HEK293 (cell line): ENCODE measurements around the gene GCK.

Source experiments
- CTCF ChIA-PET: fragments of 350-600 bp; formaldehyde crosslinking; extraction: SDS; loops from one replicate; lab custom pipeline; 2021; ENCODE audit warnings: antibody characterized with exemption; lab: Yijun Ruan, JAX
- POLR2A ChIA-PET: fragments of 300-600 bp; formaldehyde crosslinking; extraction: SDS; loops from one replicate; lab custom pipeline; 2020; ENCODE audit warnings: antibody characterized with exemption, inconsistent platforms; lab: Yijun Ruan, JAX
- H3K27ac ChIP-seq: fragments of 200-500 bp; sonication (Bioruptor generic); 2 replicates; pipeline ENCODE4 v1.5.1; 2014; ENCODE audit warnings: low read depth, low read length, control low read depth, inconsistent platforms; ENCODE audit errors: extremely low read depth
- H3K36me3 ChIP-seq, 2 experiments: fragments of 200-500 bp in 1 of 2; sonication (Bioruptor generic) in 1 of 2; 1 replicate in 1 of 2; 2 replicates in 1 of 2; pipeline ENCODE4 v1.5.1; 2014 to 2017; ENCODE audit warnings: inconsistent platforms in 2 of 2, low read length in 2 of 2; ENCODE audit not compliant: control insufficient read depth in 2 of 2, insufficient read depth in 1 of 2
- H3K4me1 ChIP-seq: fragments of 200-500 bp; sonication (Bioruptor generic); 2 replicates; pipeline ENCODE4 v1.5.1; 2014; ENCODE audit warnings: mild to moderate bottlenecking, low read length, inconsistent platforms; ENCODE audit not compliant: control insufficient read depth, insufficient read depth
- H3K4me3 ChIP-seq: 2 replicates; pipeline ENCODE4 v1.5.1; 2011; ENCODE audit warnings: low read depth, mild to moderate bottlenecking, control low read depth, low read length, moderate library complexity
- H3K9me3 ChIP-seq: fragments of 200-500 bp; sonication (Bioruptor generic); 2 replicates; pipeline ENCODE4 v1.5.1; 2014; ENCODE audit warnings: low read depth, low read length, inconsistent platforms; ENCODE audit not compliant: control insufficient read depth, insufficient read depth
- CTCF ChIP-seq: fragments of 450-650 bp; formaldehyde crosslinking; IDR thresholded peaks from 2 replicates; pipeline ENCODE4 v1.5.1; 2016; ENCODE audit warnings: missing biosample characterization, missing genetic modification characterization
- EGR2 ChIP-seq: fragments of 450-650 bp; formaldehyde crosslinking; IDR thresholded peaks from 2 replicates; pipeline ENCODE4 v1.5.1; 2016; ENCODE audit warnings: low read depth, missing biosample characterization, missing genetic modification characterization
- FEZF1 ChIP-seq: fragments of 450-650 bp; formaldehyde crosslinking; IDR thresholded peaks from 2 replicates; pipeline ENCODE4 v1.5.1; 2016; ENCODE audit warnings: missing biosample characterization, missing genetic modification characterization
- ZFHX2 ChIP-seq: fragments of 450-650 bp; formaldehyde crosslinking; conservative IDR thresholded peaks from 2 replicates; pipeline ENCODE4 v1.5.1; 2016; ENCODE audit warnings: missing biosample characterization, missing genetic modification characterization
- ZIC2 ChIP-seq: fragments of 450-650 bp; formaldehyde crosslinking; IDR thresholded peaks from 2 replicates; pipeline ENCODE4 v1.5.1; 2016; ENCODE audit warnings: missing biosample characterization, missing genetic modification characterization
- ZNF114 ChIP-seq: fragments of 450-650 bp; formaldehyde crosslinking; IDR thresholded peaks from 2 replicates; pipeline ENCODE4 v1.5.0; 2017; ENCODE audit warnings: missing biosample characterization, missing genetic modification characterization
- ZNF132 ChIP-seq: fragments of 450-650 bp; formaldehyde crosslinking; IDR thresholded peaks from 2 replicates; pipeline ENCODE4 v1.5.1; 2017; ENCODE audit warnings: missing biosample characterization, missing genetic modification characterization, borderline replicate concordance
- ZNF146 ChIP-seq: fragments of 450-650 bp; formaldehyde crosslinking; IDR thresholded peaks from 2 replicates; pipeline ENCODE4 v1.5.1; 2016; ENCODE audit warnings: missing biosample characterization, missing genetic modification characterization
- ZNF274 ChIP-seq, 2 experiments: fragments of 200-500 bp in 1 of 2; fragments of 450-650 bp in 1 of 2; sonication (Bioruptor generic) in 1 of 2; formaldehyde crosslinking in 1 of 2; IDR thresholded peaks; 2 replicates each; pipeline versions ENCODE4 v1.5.1 to v1.6.1; 2014 to 2016; ENCODE audit warnings: borderline replicate concordance in 1 of 2, inconsistent platforms in 1 of 2, low read length in 1 of 2, missing biosample characterization in 1 of 2, missing genetic modification characterization in 1 of 2
- ZNF292 ChIP-seq: fragments of 450-650 bp; formaldehyde crosslinking; IDR thresholded peaks from 2 replicates; pipeline ENCODE4 v1.5.1; 2016; ENCODE audit warnings: low read depth, missing biosample characterization, missing genetic modification characterization, borderline replicate concordance
- ZNF394 ChIP-seq: fragments of 450-650 bp; formaldehyde crosslinking; IDR thresholded peaks from 2 replicates; pipeline ENCODE4 v1.5.1; 2016; ENCODE audit warnings: missing biosample characterization, missing genetic modification characterization, mild to moderate bottlenecking, moderate library complexity, borderline replicate concordance
- ZNF521 ChIP-seq: fragments of 450-650 bp; formaldehyde crosslinking; IDR thresholded peaks from 2 replicates; pipeline ENCODE4 v1.5.1; 2017; ENCODE audit warnings: missing biosample characterization, mild to moderate bottlenecking, missing genetic modification characterization
- ZNF610 ChIP-seq: fragments of 450-650 bp; formaldehyde crosslinking; IDR thresholded peaks from 2 replicates; pipeline ENCODE4 v1.5.1; 2016; ENCODE audit warnings: missing biosample characterization, missing genetic modification characterization, borderline replicate concordance
- ZNF624 ChIP-seq: fragments of 450-650 bp; formaldehyde crosslinking; IDR thresholded peaks from 2 replicates; pipeline ENCODE4 v1.5.1; 2017; ENCODE audit warnings: missing biosample characterization, missing genetic modification characterization
- ZNF658 ChIP-seq: fragments of 450-650 bp; formaldehyde crosslinking; IDR thresholded peaks from 2 replicates; pipeline ENCODE4; 2016; ENCODE audit warnings: missing biosample characterization, missing genetic modification characterization
- ZSCAN18 ChIP-seq: fragments of 450-650 bp; formaldehyde crosslinking; IDR thresholded peaks from 2 replicates; pipeline ENCODE4 v1.5.1; 2016; ENCODE audit warnings: missing biosample characterization, missing genetic modification characterization
- ZSCAN23 ChIP-seq: fragments of 450-650 bp; formaldehyde crosslinking; IDR thresholded peaks from 2 replicates; pipeline ENCODE4 v1.5.1; 2016; ENCODE audit warnings: missing biosample characterization, missing genetic modification characterization
- TF ChIP-seq, protein P1 (sequence below): fragments of 450-650 bp; formaldehyde crosslinking; IDR thresholded peaks from 2 replicates; pipeline ENCODE4 v1.5.1; 2017; ENCODE audit warnings: missing biosample characterization, missing genetic modification characterization

Gene GCK

DNA sequence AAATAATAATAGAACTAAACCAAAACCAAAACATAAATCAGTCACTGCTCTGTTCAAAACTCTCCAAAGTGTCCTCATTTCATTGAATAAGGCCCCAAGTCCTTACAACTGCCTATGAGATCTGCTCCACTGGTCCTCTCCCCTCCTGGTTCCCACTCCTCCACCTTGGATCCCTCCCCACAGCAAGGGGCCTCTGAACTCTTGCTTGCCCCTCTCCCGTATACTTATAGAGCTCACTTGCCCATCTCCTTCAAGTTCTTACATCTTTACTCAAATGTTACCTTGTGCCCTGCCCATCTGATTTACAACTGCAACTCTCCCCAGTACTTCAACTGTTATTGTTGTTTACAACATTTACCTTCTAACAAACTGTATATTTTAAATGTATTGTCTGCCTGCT lies 66.7 kb downstream of the GCK start:
- peak overlapping the region; percentile 83; the same call in 1 of the 2 replicates for H3K27ac ChIP-seq
- CTCF ChIA-PET = interaction anchor here (1.3 kb wide), 1 partner anchor 11 kb away, joined by 3 read pairs; no protein-coding TSS in a partner anchor
- no peaks in the 10 kb centered on the region for H3K4me1 ChIP-seq
- no peaks in the 10 kb centered on the region for H3K9me3 ChIP-seq
- POLR2A ChIA-PET = interaction anchor here (1.1 to 1.8 kb wide), 6 partner anchors 9 to 78 kb away, joined by 3 to 7 read pairs (median 4); partner anchors contain the start of gene YKT6
- peaks cover 12 to 42% of the 10 kb centered on the region in 2 experiments for H3K36me3 ChIP-seq
- H3K4me3 ChIP-seq = peak overlapping the region; percentile 87
- TF ChIP-seq ZFHX2 (tag by site-specific recombination) = no peak
- TF ChIP-seq ZNF114 = no peak
- TF ChIP-seq ZNF610 (tag by site-specific recombination) = no peak
- TF ChIP-seq, protein P1, sequence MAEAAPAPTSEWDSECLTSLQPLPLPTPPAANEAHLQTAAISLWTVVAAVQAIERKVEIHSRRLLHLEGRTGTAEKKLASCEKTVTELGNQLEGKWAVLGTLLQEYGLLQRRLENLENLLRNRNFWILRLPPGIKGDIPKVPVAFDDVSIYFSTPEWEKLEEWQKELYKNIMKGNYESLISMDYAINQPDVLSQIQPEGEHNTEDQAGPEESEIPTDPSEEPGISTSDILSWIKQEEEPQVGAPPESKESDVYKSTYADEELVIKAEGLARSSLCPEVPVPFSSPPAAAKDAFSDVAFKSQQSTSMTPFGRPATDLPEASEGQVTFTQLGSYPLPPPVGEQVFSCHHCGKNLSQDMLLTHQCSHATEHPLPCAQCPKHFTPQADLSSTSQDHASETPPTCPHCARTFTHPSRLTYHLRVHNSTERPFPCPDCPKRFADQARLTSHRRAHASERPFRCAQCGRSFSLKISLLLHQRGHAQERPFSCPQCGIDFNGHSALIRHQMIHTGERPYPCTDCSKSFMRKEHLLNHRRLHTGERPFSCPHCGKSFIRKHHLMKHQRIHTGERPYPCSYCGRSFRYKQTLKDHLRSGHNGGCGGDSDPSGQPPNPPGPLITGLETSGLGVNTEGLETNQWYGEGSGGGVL = no peak
- no peak for TF ChIP-seq ZSCAN23 (tag by site-specific recombination)
- no peak for TF ChIP-seq ZNF658 (tag by site-specific recombination)
- no peak for TF ChIP-seq FEZF1 (tag by site-specific recombination)
- TF ChIP-seq CTCF = no peak
- no peak for TF ChIP-seq ZNF132 (tag by site-specific recombination)
- TF ChIP-seq, all 188 proteins: peak for 0

- ChIA-PET POLR2A (interaction anchor here (1.1 to 1.8 kb wide), 5 partner anchors 9 to 79 kb away, joined by 3 to 7 read pairs (median 3); partner anchors contain the start of gene YKT6), CTCF (interaction anchor here (0.6 to 1.3 kb wide), 2 partner anchors 10 to 76 kb away, joined by 3 read pairs; no protein-coding TSS in a partner anchor)
- Histone ChIP-seq H3K4me3 (no peak overlapping the region), H3K9me3 (no peaks in the 10 kb centered on the region), H3K27ac (no peak overlapping the region), H3K4me1 (no peaks in the 10 kb centered on the region), H3K36me3 (peaks cover 12 to 48% of the 10 kb centered on the region in 2 experiments)
- TF ChIP-seq ZNF521 = no peak
- TF ChIP-seq ZNF146 = no peak
- no peak for TF ChIP-seq ZNF624 (tag by site-specific recombination)
- no peak for TF ChIP-seq ZNF292 (tag by site-specific recombination)
- no peak for TF ChIP-seq ZSCAN18 (tag by site-specific recombination)
- TF ChIP-seq ZNF274 (IDR thresholded peaks at IDR 0.05; ENCODE audit: low read length) = no peak
- no peak for TF ChIP-seq ZNF274 (tag by site-specific recombination; IDR thresholded peaks at IDR 0.05; ENCODE audit: borderline replicate concordance)
Measured at GRCh38 chr7:44121761-44122420, 67.3 kb downstream of the GCK start.

DNA sequence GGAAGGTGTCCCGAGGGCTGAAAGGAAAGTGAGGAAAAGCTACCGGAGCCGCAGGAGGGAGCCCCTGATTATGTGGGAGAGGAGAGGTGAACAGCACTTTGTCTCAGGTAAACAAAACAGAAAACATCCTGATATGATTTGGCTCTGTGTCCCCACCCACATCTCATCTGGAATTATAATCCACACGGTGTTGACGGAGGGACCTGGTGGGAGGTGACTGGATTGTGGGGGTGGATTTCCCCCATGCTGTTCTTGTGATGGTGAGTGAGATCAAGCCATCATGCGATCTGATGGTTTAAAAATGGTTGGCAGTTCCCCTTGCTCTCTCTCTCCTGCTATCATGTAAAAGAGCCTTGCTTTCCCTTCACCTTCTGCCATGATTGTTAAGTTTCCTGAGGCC lies 68.8 kb downstream of the GCK start:
- Histone ChIP-seq H3K36me3 (peaks cover 12 to 63% of the 10 kb centered on the region in 2 experiments), H3K4me3 (no peak overlapping the region), H3K9me3 (no peaks in the 10 kb centered on the region), H3K4me1 (no peaks in the 10 kb centered on the region), H3K27ac (no peak overlapping the region)
- peak; percentile 75 for TF ChIP-seq EGR2
- TF ChIP-seq ZNF394 (tag by site-specific recombination) = no peak
- peak; percentile 13; the same call in 1 of the 2 replicates for TF ChIP-seq ZIC2
- TF ChIP-seq ZFHX2 (tag by site-specific recombination) = peak; percentile 80
- ChIA-PET CTCF (no interaction called here), POLR2A (no interaction called here)
